ENCODE measurements around the gene PRR12.
A peak's percentile ranks its signal among the peaks of the same experiment; 100 is the strongest.

GRCh38 chr19:49639401-49640112 is 48.6 kb downstream of the PRR12 start:
- TF ChIP-seq POLR2A (IDR thresholded peaks at IDR 0.05): peak; percentile 31 to 36
- TF ChIP-seq CTCF (IDR thresholded peaks at IDR 0.05): no peak

All from tibial nerve (tissue), 3 donors.